GM19351 (cell line): ENCODE measurements around the gene LRRC2.
A peak's percentile ranks its signal among the peaks of the same experiment; 100 is the strongest.
"Not testable (repeated sequence)": the region's sequence is repeated elsewhere in the genome, so short reads cannot be mapped to it uniquely, and the experiment has no call there.

Source experiments
- ATAC-seq: cut with Tn5 transposase; IDR thresholded peaks from one replicate; pipeline ENCODE4 v1.9.1; 2021; ENCODE audit warnings: mild to moderate bottlenecking, moderate library complexity; ENCODE audit not compliant: unreplicated experiment

LRRC2 gene

DNA sequence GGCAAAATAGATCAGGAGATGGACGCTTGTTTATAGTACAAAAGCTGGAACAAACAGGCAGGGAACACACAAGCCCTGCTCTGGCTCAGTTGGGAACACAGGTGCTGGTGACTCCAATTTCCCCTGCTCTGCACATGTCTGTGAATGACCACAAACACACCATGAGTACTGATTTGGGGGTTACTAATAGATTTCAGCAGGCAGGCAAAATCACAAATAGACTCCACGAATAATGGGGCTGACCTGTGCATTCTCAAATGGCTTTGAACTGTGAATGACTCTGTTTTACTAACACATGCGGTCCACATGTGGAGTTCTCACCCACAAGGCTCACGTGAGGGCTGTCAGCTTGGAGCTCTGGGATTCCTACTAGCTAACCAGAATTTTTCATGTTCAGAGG lies 64.4 kb downstream of the LRRC2 start:
- ATAC-seq = no peak

GRCh38 chr3:46500656-46501635 lies 65.2 kb downstream of the LRRC2 start:
- no peak for ATAC-seq

GRCh38 chr3:46498916-46499519 lies 67.1 kb downstream of the LRRC2 start:
- no peak for ATAC-seq

- no peak for ATAC-seq
Measured at GRCh38 chr3:46497556-46498265, 68.4 kb downstream of the LRRC2 start, which contains the start of gene RTP3. Gene RTP3 (plus strand): TSS chr3:46497976. CDS start chr3:46498063, 87 bp downstream.

DNA sequence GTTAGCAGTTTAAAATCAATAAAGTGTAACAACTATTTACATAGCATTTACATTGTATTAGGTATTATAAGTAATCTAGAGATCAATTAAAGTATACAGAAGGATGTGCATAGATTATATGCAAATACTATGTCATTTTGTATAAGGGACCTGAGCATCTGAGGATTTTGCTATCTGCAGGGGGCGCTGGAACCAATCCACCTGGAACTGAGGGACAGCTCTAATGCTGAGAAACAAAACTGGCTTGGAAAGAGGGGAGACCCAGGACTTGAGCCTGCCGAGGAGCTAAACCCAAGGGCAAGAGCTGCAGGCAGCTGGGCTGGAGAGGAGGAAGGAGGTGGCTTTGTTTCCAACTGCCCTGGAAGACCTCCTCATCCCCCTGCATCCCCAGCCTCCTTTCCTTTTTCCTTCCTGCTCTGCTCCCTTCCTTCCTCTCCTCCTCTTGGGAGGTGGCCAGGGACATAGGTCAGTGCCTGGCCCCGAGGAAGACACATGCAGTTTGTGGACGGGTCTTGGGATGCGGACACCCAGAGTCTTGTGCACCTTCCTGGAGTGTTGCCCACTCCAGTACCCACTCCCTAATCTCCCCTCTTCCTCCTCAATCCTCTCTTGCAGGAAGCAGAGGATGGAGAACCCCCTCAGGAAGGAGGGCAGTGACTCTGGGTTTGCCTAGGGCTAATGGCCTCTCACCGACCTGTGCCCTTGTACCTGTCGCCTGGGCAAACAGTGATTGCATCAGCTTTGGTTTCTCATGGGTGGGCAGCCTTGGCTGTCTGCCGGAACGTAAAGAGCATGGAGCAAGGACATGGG lies 69.2 kb downstream of the LRRC2 start:
- ATAC-seq = no peak

GRCh38 chr3:46495901-46496456 lies 70.1 kb downstream of the LRRC2 start:
- ATAC-seq = no peak

- ATAC-seq = not testable (repeated sequence)
Measured at GRCh38 chr3:46494491-46494890, 71.6 kb downstream of the LRRC2 start.

GRCh38 chr3:46492890-46493547 lies 73.1 kb downstream of the LRRC2 start:
- no peak for ATAC-seq

GRCh38 chr3:46491089-46492070 lies 74.7 kb downstream of the LRRC2 start:
- ATAC-seq = no peak

- no peak for ATAC-seq
Measured at GRCh38 chr3:46490338-46491084, 75.6 kb downstream of the LRRC2 start.

- ATAC-seq = no peak
Measured at GRCh38 chr3:46489875-46490274, 76.2 kb downstream of the LRRC2 start.

- ATAC-seq = no peak
Measured at GRCh38 chr3:46489381-46489780, 76.7 kb downstream of the LRRC2 start.

GRCh38 chr3:46488735-46489361 lies 77.3 kb downstream of the LRRC2 start:
- ATAC-seq = peak; percentile 96

DNA sequence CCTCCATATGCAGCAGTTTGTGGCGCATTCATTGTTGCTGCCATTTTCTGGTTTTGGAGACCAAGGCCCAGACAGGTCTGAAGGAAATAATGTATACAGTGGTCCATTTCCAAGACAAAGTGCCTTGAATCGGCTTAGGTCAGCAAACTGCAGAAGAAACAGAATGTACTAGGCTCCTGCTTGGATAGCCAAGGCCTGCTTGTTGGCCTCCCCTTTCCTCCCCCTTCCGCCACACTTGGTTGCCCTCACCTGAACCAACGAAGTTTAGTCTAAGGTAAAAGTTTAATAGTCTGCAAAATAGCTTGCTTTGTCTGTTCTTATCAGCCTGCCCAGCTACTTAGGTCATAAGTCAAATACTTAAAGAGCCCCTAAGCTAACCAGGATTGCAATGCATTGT lies 80.3 kb downstream of the LRRC2 start:
- ATAC-seq = no peak

DNA sequence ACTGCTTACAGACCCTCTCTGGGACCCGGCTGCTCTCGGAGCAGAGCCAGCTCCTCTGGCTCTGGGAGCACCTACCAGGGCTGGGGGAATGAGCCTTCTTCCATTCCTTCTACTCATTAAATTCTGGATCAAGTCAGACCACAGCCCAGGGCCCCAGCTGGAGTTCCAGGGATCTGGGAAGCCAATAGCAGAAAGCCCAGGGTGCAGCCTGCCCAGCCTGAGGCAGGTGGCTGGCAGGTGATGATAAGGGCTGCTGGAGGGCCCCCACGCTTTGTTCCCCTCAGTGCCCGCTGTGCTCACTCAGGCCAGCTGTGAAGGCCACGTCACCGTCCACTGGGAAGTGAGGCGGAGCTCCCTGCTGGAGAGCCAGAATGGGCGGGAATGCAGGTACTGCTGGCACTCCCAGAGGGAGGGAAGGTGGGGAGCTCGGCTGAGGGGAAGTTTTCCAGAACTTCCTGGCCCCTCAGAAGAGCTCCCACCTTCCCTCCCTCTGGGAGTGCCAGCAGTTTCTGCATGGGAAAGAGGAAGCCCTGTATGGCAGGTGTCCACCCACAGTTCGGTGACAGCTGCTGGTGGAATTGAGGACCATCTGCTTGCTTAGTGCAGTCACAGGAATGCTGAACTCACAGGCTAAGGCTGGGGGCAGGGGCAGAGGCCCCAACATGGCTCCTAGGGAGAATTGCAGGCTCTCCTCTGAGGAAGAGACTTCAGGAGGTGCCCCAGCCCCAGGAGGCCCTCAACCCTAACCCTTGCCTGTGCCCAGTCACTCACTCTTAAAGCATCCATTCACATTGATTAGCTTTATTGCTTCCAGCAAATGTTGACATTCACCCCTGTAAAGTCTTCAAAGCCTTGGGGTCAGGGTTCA lies 81.0 kb downstream of the LRRC2 start:
- no peak for ATAC-seq

GRCh38 chr3:46484388-46484787 lies 81.7 kb downstream of the LRRC2 start:
- no peak for ATAC-seq
